Measurements from ENCODE around the gene RAPGEF3. TPM values are rescaled to one million over a fixed set of nuclear protein-coding genes. Genes with fewer than 3 reads are reported as not detected.

The RAPGEF3 gene
- total and polyA plus RNA-seq, 5 donors = 14.1 to 44.9 (median 23.6) TPM

GRCh38 chr12:47717046-47717442 is 41.6 kb downstream of the RAPGEF3 start:
- Histone ChIP-seq H3K27ac (ENCODE audit: low read length) (peak overlapping the region; percentile 93), H3K4me3 (ENCODE audit: low read length) (no peak overlapping the region), H3K27me3 (ENCODE audit: control insufficient read depth, insufficient read depth) (no peaks in the 10 kb centered on the region), H3K9me3 (ENCODE audit: control insufficient read depth, low read length) (no peaks in the 10 kb centered on the region), H3K4me1 (ENCODE audit: control insufficient read depth, insufficient read depth, low read length) (peaks cover 30% of the 10 kb centered on the region)
- DNase-seq = peak in 1 of 3 donors; percentile 58
- 67% methylated on average over 6 of the region's 6 CpGs for WGBS
- intact Hi-C loops (cut with DNase I) = loop anchor here in 3 of 4 donors (5.0 kb wide), 3 partner anchors 50 to 120 kb away; partner anchors contain the start of gene SLC48A1 (in 2 of the 3)
- peak in 1 of 2 donors; percentile 0 for ATAC-seq

GRCh38 chr12:47715877-47716548 is 42.7 kb downstream of the RAPGEF3 start:
- Histone ChIP-seq H3K27me3 (ENCODE audit: control insufficient read depth, insufficient read depth) (no peaks in the 10 kb centered on the region), H3K4me1 (ENCODE audit: control insufficient read depth, insufficient read depth, low read length) (peaks cover 30% of the 10 kb centered on the region), H3K9me3 (ENCODE audit: control insufficient read depth, low read length) (no peaks in the 10 kb centered on the region), H3K27ac (ENCODE audit: low read length) (peak overlapping the region; percentile 82), H3K4me3 (ENCODE audit: low read length) (no peak overlapping the region)
- peak in 1 of 2 donors; percentile 4 for ATAC-seq
- intact Hi-C loops (cut with DNase I) = loop anchor here (2.0 to 5.0 kb wide), 6 partner anchors 51 to 123 kb away; partner anchors contain the start of gene SLC48A1 (in 2 of the 4)
- peak in 2 of 3 donors; percentile 69 to 71 for DNase-seq
- WGBS = 70% methylated on average over 13 of the region's 13 CpGs

GRCh38 chr12:47715393-47715876 is 43.2 kb downstream of the RAPGEF3 start:
- intact Hi-C loops (cut with DNase I) = loop anchor here (2.0 to 5.0 kb wide), 6 partner anchors 51 to 123 kb away; partner anchors contain the start of gene SLC48A1 (in 2 of the 4)
- DNase-seq (peak; percentile 79 to 85 (median 81)), ATAC-seq (peak; percentile 58 to 60)
- H3K4me3 ChIP-seq (ENCODE audit: low read length) = no peak overlapping the region
- H3K27me3 ChIP-seq (ENCODE audit: control insufficient read depth, insufficient read depth) = no peaks in the 10 kb centered on the region
- H3K4me1 ChIP-seq (ENCODE audit: control insufficient read depth, insufficient read depth, low read length) = peaks cover 30% of the 10 kb centered on the region
- no peaks in the 10 kb centered on the region for H3K9me3 ChIP-seq (ENCODE audit: control insufficient read depth, low read length)
- WGBS = 5% methylated on average over 10 of the region's 10 CpGs
- H3K27ac ChIP-seq (ENCODE audit: low read length) = peak overlapping the region; percentile 82

GRCh38 chr12:47714826-47715386 is 43.8 kb downstream of the RAPGEF3 start:
- DNase-seq = no peak
- WGBS = 25% methylated on average over 5 of the region's 5 CpGs
- H3K27ac ChIP-seq (ENCODE audit: low read length) = peak overlapping the region; percentile 64

GRCh38 chr12:47712171-47712570 is 46.5 kb downstream of the RAPGEF3 start:
- Histone ChIP-seq H3K27ac (ENCODE audit: low read length) (no peak overlapping the region), H3K27me3 (ENCODE audit: control insufficient read depth, insufficient read depth) (no peaks in the 10 kb centered on the region), H3K4me3 (ENCODE audit: low read length) (no peak overlapping the region), H3K9me3 (ENCODE audit: control insufficient read depth, low read length) (no peaks in the 10 kb centered on the region), H3K4me1 (ENCODE audit: control insufficient read depth, insufficient read depth, low read length) (peaks cover 19% of the 10 kb centered on the region)
- 87% methylated on average over 6 of the region's 6 CpGs for WGBS
- ATAC-seq (no peak), DNase-seq (no peak)
- intact Hi-C loops (cut with DNase I) = loop anchor here in 1 of 4 donors (5.0 kb wide), 1 partner anchor 125 kb away; no protein-coding TSS in a partner anchor

More at GRCh38 chr12:47714826-47715386, 43.8 kb downstream of the RAPGEF3 start:
- no peaks in the 10 kb centered on the region for H3K9me3 ChIP-seq (ENCODE audit: control insufficient read depth, low read length)
- ATAC-seq = no peak
- intact Hi-C loops (cut with DNase I) = loop anchor here (2.0 to 5.0 kb wide), 6 partner anchors 52 to 124 kb away; partner anchors contain the start of gene SLC48A1 (in 2 of the 4)
- peaks cover 30% of the 10 kb centered on the region for H3K4me1 ChIP-seq (ENCODE audit: control insufficient read depth, insufficient read depth, low read length)
- no peak overlapping the region for H3K4me3 ChIP-seq (ENCODE audit: low read length)
- H3K27me3 ChIP-seq (ENCODE audit: control insufficient read depth, insufficient read depth) = no peaks in the 10 kb centered on the region

GRCh38 chr12:47711448-47711847 is 47.2 kb downstream of the RAPGEF3 start:
- no peak overlapping the region for H3K4me3 ChIP-seq (ENCODE audit: low read length)
- no peaks in the 10 kb centered on the region for H3K9me3 ChIP-seq (ENCODE audit: control insufficient read depth, low read length)
- no peak overlapping the region for H3K27ac ChIP-seq (ENCODE audit: low read length)
- no peaks in the 10 kb centered on the region for H3K27me3 ChIP-seq (ENCODE audit: control insufficient read depth, insufficient read depth)
- DNase-seq = no peak
- intact Hi-C loops (cut with DNase I) = loop anchor here in 1 of 4 donors (5.0 kb wide), 1 partner anchor 126 kb away; no protein-coding TSS in a partner anchor
- peaks cover 12% of the 10 kb centered on the region for H3K4me1 ChIP-seq (ENCODE audit: control insufficient read depth, insufficient read depth, low read length)
- WGBS = 87% methylated on average over 5 of the region's 5 CpGs
- ATAC-seq = no peak

- Histone ChIP-seq H3K9me3 (ENCODE audit: control insufficient read depth, low read length) (no peaks in the 10 kb centered on the region), H3K4me1 (ENCODE audit: control insufficient read depth, insufficient read depth, low read length) (peaks cover 5% of the 10 kb centered on the region), H3K27me3 (ENCODE audit: control insufficient read depth, insufficient read depth) (no peaks in the 10 kb centered on the region), H3K4me3 (ENCODE audit: low read length) (no peak overlapping the region), H3K27ac (ENCODE audit: low read length) (no peak overlapping the region)
- DNase-seq (no peak), ATAC-seq (no peak)
- intact Hi-C loops (cut with DNase I) = loop anchor here in 1 of 4 donors (5.0 kb wide), 1 partner anchor 127 kb away; no protein-coding TSS in a partner anchor
Measured at GRCh38 chr12:47710278-47710677, 48.4 kb downstream of the RAPGEF3 start.

- WGBS = 79% methylated on average over 2 of the region's 2 CpGs
- DNase-seq (no peak), ATAC-seq (no peak)
- H3K9me3 ChIP-seq (ENCODE audit: control insufficient read depth, low read length) = no peaks in the 10 kb centered on the region
- H3K27me3 ChIP-seq (ENCODE audit: control insufficient read depth, insufficient read depth) = no peaks in the 10 kb centered on the region
- no peak overlapping the region for H3K4me3 ChIP-seq (ENCODE audit: low read length)
- H3K27ac ChIP-seq (ENCODE audit: low read length) = no peak overlapping the region
- intact Hi-C loops (cut with DNase I) = loop anchor here in 1 of 4 donors (5.0 kb wide), 1 partner anchor 128 kb away; no protein-coding TSS in a partner anchor
- no peaks in the 10 kb centered on the region for H3K4me1 ChIP-seq (ENCODE audit: control insufficient read depth, insufficient read depth, low read length)
Measured at GRCh38 chr12:47709671-47710070, 49.0 kb downstream of the RAPGEF3 start.

GRCh38 chr12:47709237-47709636 is 49.4 kb downstream of the RAPGEF3 start:
- DNase-seq = no peak
- intact Hi-C loops (cut with DNase I) = no loop called here
- no peak overlapping the region for H3K4me3 ChIP-seq (ENCODE audit: low read length)
- no peak for ATAC-seq
- H3K27ac ChIP-seq (ENCODE audit: low read length) = no peak overlapping the region
- H3K9me3 ChIP-seq (ENCODE audit: control insufficient read depth, low read length) = no peaks in the 10 kb centered on the region
- H3K4me1 ChIP-seq (ENCODE audit: control insufficient read depth, insufficient read depth, low read length) = no peaks in the 10 kb centered on the region
- H3K27me3 ChIP-seq (ENCODE audit: control insufficient read depth, insufficient read depth) = no peaks in the 10 kb centered on the region
- 85% methylated on average over 4 of the region's 4 CpGs for WGBS

- intact Hi-C loops (cut with DNase I) = no loop called here
- H3K27me3 ChIP-seq (ENCODE audit: control insufficient read depth, insufficient read depth) = no peaks in the 10 kb centered on the region
- H3K27ac ChIP-seq (ENCODE audit: low read length) = no peak overlapping the region
- no peaks in the 10 kb centered on the region for H3K9me3 ChIP-seq (ENCODE audit: control insufficient read depth, low read length)
- DNase-seq (no peak), ATAC-seq (no peak)
- no peaks in the 10 kb centered on the region for H3K4me1 ChIP-seq (ENCODE audit: control insufficient read depth, insufficient read depth, low read length)
- no peak overlapping the region for H3K4me3 ChIP-seq (ENCODE audit: low read length)
- 66% methylated on average over 5 of the region's 5 CpGs for WGBS
Measured at GRCh38 chr12:47707905-47708543, 50.7 kb downstream of the RAPGEF3 start.

Measured in right cardiac atrium (tissue), 5 donors.